HG03439 (cell line): ENCODE results near the gene APMAP.

Experiments used
- ATAC-seq: cut with Tn5 transposase; IDR thresholded peaks from one replicate; pipeline ENCODE4 v1.9.1; 2021; ENCODE audit warnings: mild to moderate bottlenecking, moderate library complexity; ENCODE audit not compliant: unreplicated experiment

The APMAP gene

DNA sequence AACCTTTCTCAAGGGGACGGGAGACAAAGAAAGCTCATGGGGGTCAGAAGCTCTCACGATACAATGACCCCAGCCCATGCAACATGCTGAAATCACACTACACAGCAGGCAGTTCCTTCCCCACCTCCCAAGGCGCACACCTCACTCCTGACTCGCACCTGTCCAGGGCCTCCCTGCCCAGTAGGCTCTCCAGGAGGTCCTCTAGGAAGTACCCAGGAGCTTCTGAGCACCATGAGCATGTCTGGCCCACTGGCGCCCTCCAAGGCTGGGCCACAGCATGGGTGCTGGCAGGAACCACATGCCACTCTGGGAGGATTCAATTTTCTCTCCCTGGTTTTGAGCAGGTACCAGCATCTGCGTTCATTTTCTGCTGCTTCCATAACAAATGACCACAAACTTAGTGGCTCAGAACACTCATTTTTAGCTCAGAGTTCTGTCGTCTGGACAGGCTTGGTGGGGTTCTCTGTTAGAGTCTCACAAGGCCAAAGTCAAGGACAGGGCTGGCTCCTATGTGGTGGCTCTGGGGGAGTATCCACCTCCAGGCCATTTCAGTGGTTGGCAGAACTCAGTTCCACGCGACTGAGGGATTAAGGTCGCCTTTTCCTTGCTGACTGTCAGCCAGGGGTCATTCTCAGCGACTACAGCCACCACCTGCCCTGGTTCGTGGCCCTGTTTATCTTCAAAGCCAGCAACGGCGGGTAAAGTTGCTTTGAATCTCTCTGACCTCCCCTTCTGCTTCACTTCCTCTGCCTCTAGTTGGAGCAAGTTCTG, 32.7 kb upstream of the APMAP start:
- no peak for ATAC-seq

DNA sequence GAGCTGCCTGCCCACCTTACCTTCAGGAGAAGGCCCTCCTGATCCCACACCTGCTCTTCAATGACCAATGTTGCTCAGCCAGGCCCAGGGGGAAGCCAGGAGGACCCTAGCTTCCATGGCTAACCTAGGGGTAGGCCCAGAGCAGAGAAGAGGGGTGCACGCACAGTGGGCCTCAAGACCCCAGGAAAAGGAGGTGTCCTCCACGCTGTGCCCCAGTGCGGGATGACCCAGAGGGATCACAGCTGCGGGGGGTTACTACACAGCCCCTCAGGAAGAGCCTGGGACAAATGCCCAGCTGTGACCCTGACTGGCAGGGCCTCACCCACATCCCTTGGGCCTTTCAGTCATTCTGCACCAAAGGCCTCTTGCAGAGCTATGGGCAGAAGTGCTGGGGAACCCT, 31.6 kb upstream of the APMAP start:
- ATAC-seq = no peak

DNA sequence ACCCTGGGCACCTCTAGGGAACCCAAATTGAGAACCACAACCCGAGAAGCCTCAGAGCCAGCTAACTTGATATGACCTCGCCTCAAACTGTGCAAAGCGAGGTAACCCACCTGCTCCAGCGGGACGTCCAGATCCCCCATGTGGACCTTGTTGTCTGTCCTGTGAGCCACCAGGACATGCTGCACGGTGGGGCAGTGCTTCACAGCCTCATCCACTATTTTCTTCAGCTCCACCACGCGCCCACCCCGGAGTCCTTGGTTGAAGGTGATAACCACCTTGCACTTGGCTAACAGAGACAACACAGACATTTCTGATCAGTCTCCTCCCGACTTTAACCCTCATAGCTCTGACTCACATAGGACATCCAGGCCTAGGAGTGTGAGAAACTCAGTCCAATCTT, 30.8 kb upstream of the APMAP start:
- ATAC-seq = no peak

- no peak for ATAC-seq
Observed at GRCh38 chr20:25022680-25023079, 30.1 kb upstream of the APMAP start.

GRCh38 chr20:25021336-25021735, 28.8 kb upstream of the APMAP start:
- ATAC-seq = no peak

DNA sequence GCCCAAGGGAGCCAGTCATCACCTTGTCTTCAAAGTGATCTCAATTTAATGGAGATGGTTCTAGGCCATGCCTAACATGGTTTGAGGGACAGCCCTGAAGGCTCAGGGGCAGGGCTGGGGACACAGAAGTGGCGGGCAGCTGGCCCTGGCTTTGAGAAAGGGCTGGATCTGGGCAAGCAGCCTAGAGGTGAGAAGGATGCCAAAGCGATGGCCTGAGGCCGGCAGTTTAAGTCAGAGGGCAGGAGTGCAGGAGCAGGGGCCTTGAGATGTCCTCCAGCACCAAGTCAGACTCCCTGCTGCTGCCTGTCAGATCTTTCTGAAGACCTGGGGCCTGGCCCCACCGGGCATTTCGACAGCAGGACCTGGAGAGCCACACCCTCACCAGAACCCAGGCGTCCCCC, 28.4 kb upstream of the APMAP start:
- ATAC-seq = no peak

DNA sequence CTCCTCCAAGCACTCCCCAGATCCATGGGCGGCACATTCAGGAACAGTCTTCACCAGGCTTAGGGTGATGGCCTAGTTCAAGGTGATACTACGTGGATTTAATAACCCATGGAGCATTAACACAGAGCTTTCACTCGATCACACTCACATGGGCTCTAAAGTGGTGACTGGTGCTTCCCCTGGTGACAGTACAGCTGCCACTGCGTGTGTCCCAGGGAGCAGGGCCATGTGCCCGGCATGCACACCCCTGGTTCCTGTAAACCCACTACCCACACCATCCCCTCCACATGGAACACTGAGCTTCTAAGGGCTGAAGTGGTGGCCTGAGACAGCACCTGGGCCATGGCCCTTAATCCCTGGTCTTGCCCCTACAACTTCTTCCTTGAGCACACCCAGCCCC, 27.8 kb upstream of the APMAP start:
- ATAC-seq = no peak

- no peak for ATAC-seq
Observed at GRCh38 chr20:25019381-25020155, 27.0 kb upstream of the APMAP start.

DNA sequence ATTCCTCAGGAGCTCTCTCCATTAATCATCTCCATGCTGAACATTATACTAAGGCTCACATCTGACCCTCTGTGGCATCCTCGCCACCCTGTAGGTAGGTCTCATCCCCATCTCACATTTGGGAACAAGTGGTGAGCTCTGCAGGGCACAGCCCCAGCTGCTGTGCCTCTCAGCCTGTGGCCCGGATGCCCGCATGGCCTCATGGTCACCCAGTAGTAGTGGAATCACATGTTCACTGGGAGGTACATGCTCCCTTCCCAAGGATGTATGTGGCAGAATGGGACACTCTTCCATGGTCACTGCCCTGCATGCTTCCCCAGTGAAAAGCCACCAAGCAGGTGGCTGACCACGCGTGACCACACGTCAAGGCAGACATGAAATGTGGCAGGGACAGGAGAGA, 26.3 kb upstream of the APMAP start:
- ATAC-seq = no peak

- ATAC-seq = no peak
Observed at GRCh38 chr20:25018425-25018824, 25.9 kb upstream of the APMAP start.

GRCh38 chr20:25017257-25017803, 24.8 kb upstream of the APMAP start:
- ATAC-seq = no peak

DNA sequence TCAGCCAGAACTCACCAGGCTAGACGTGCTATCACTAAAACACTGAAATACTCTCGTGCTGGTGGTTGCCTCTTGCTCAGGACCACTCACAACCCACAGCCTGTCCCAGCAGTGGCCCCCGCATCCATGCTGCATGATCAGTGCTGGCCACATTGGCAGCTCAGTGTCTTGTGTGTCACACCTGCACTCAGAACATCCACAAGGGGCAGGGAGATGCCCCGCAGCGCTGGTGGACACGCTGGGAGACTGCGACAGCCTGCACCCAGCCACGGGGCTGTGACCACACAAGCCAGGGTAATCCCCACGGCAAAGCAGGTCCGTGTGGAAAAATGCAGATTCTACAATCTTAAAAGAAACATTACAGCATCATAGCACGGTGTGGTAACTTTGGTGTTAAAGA, 23.9 kb upstream of the APMAP start:
- no peak for ATAC-seq

DNA sequence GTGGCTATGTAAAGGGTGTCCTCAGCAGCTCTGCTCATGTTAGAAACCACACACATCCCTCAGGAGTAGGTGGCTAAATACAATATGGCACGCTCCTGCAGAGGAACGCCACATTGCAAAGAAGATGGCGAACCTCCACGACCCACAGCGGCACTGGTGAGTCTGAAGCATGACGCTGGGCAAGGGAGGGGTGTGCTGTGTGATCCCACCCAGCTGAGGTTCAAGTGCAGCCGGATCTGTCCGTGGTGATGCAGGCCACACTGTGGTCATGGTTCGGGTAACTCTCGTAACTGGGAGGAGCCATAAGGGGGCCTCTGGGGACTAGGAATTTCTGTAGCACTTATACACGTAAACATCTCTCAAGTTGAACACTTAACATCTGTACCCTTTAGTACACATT, 23.4 kb upstream of the APMAP start:
- no peak for ATAC-seq

- ATAC-seq = no peak
Observed at GRCh38 chr20:25014816-25015215, 22.3 kb upstream of the APMAP start.

DNA sequence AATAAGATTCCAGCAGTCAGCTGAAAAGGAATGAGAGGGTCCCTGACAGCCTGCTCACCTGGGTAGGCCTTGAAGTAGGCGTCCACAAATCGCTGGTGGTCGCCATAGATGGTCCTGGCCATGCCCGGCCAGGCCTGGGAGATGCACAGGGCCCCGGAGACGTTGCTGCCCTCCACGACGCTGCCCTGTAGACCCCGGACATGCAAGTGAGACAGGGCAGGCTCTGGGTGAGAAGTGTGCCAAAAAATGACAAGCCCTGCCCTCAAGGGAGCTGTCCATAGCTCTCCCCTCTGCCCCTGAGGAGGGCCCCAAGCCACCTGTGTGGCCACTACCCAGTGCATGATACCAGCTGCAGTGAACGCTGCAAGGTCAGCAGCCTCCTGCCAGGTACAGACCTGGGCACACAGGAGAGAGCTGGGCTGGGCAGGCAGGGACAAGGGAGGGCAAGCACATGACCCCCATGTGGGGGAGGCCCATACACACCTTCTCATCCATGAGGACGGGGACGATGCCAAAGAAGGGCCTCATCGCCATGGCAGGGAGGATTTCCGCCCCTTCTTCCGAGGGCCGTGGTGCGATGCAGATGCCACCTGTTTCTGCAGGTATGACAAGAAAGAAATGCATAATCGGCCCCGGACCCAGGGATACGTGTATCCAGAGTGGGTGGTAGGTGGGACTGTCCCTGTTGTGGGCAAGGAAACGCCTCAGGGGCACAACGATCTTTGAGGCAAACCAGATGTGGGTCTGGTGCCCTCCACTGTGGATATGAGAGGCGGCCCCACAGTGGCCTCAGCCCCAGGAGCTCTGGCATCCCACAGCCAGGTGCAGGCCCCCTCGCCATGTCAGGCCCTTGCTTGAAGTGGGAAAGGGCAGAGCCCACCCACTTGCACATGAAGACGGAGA, 21.2 kb upstream of the APMAP start:
- no peak for ATAC-seq

DNA sequence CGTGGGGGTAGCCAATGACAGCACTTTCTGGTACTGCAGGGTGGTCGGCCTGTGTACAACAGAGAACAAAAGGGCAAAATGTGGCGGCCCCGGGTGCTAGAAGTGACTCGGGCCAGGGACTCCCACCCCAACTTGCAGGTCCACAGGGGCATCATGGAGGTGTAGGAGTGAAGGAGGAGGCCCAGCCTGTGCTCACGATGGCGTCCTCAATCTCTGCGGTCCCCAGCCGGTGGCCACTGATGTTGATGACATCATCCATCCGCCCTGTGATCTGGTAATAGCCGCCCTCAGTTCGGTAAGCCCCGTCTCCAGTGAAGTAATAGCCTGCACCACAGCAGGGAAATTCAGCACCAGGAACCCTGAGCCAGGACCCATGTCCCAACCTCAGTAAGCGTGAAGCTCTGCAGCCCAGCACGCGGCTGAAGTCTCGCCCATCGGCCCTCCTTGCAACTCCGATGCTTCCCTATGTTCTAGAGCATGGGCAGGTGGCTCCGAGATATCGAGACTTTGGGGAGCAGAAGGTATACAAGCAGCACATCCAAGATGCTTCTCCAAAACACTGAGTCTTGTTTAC, 20.2 kb upstream of the APMAP start:
- no peak for ATAC-seq

DNA sequence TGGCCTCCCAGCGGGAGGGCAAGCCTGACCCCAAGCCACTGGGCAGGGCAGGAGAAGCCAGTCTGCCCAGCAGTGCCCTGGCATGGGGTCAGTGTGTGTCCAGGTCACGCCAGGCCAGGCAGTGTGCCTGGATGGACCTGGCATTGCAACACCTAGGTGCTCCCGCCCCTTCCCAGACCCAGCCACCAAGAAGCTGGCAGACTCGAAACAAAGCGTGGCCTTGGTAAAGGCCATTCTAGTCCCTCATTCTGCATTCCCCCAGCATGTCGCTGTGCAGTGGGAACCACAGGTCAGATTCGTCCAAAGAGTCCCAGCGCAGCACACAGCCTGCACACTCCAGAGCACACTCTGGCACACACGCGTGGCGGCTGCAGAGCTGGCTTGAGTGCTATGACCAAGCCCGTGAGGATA, 19.3 kb upstream of the APMAP start:
- no peak for ATAC-seq

GRCh38 chr20:25011261-25011660, 18.7 kb upstream of the APMAP start:
- ATAC-seq = no peak

DNA sequence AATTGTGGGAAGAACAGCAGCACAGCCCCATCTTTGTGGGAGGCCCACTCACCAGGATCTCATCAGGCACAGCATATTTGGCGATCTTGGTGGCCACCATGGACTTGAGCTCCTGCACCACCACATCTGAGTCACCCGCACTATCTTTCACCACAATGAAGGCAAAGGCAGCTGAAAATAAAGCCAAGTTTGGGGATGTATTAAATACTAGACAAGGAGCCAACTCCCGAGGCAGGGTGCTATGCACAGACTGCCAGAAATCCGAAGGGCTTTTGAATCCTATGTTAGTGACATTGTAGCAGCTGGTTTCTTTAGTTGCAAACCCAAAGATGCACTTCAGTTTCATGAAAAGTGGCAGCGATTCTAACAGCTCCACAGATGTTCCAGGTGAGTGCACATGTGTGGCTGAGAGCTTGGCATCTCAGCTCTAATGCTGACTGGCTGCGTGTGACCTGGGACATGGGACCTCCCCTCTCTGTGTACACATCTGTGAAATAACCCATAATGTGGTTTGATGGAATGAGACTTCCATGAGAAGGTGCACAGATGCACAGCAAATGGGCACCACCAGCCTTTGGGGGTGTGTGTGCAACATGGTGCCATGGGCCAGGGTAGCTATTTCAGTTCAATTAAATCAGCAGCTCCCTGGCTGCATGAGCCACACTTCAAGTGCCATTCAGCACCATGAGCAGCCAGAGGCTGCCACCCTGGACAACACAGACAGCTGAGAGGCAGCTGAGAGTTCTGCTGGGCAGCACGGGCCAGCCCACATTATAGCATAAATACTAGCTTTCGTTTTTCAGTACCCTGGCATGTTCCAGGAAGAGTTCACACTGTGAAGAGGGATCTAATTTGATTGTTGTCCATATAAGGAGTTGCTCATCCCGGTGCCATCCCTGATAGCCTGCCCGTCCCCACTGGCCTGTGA, 16.9 kb upstream of the APMAP start:
- no peak for ATAC-seq
